Breast epithelium (tissue), 3 donors: Measurements from ENCODE around the gene FOCAD.

Source experiments
- POLR2AphosphoS5 ChIP-seq, 3 donors: sonication (generic); formaldehyde crosslinking; IDR thresholded peaks; one replicate each; pipeline ENCODE4 v1.6.1; 2017; ENCODE audit warnings: antibody characterized with exemption in 3 of 3
- TF ChIP-seq, protein P1 (sequence below), 3 donors: fragments of 450-650 bp; IDR thresholded peaks; one replicate each; pipeline ENCODE4 v1.5.1; 2016 to 2017; ENCODE audit warnings: antibody characterized with exemption in 3 of 3, mild to moderate bottlenecking in 3 of 3, moderate library complexity in 3 of 3

DNA sequence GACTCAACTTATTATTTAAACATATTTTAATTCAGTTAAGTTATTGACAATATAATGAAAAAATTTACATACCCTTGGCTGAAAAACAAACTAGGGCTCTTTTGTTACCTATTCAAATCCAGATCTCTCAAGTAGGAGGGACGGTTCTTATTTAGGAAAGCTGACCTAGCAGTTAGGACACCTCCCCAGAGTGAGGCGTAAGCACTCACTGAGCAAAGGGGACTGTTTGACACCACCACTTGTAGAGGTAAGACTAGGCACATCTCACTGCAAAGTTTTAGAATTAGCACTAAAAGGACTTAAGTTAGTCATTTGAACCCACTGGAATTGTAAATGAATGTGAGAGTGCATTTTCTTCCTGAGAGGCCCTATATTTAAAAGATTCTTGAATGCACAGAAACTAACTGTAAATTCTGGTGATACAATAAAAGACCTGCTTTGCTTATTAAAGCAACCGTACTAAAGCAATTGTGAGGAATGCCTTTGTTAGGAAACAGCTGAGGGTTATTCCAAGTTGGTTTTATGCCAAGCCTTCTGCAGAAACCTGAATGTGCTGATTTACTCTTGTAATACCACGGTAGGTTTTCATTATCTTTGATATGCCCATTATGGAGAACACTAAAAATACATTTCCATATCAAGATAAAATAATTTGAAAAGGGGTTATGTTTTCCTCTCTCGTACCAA, 331.2 kb downstream of the FOCAD start:
- TF ChIP-seq, protein P1, sequence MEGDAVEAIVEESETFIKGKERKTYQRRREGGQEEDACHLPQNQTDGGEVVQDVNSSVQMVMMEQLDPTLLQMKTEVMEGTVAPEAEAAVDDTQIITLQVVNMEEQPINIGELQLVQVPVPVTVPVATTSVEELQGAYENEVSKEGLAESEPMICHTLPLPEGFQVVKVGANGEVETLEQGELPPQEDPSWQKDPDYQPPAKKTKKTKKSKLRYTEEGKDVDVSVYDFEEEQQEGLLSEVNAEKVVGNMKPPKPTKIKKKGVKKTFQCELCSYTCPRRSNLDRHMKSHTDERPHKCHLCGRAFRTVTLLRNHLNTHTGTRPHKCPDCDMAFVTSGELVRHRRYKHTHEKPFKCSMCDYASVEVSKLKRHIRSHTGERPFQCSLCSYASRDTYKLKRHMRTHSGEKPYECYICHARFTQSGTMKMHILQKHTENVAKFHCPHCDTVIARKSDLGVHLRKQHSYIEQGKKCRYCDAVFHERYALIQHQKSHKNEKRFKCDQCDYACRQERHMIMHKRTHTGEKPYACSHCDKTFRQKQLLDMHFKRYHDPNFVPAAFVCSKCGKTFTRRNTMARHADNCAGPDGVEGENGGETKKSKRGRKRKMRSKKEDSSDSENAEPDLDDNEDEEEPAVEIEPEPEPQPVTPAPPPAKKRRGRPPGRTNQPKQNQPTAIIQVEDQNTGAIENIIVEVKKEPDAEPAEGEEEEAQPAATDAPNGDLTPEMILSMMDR (IDR thresholded peaks at IDR 0.05) = no peak
- no peak for TF ChIP-seq POLR2AphosphoS5 (IDR thresholded peaks at IDR 0.05)
